GM20431 (cell line): ENCODE data around the gene ZNF48.

Source experiments
- in situ Hi-C: fragments of 300-500 bp; cut with MseI, MboI; formaldehyde crosslinking; loops from one replicate; pipeline ENCODE4 v1.15.0; 2020; ENCODE audit warnings: low sequenced_read_pairs; ENCODE audit not compliant: unreplicated experiment

ZNF48 gene

GRCh38 chr16:30395155-30395991 lies at the start of gene ZNF48:
Gene ZNF48, plus strand, starts transcription at chr16:30395420. Its CDS starts 375 bp downstream, at chr16:30395795.
- in situ Hi-C loops: no loop called here

GRCh38 chr16:30346286-30346685 lies 48.9 kb upstream of the ZNF48 start:
- in situ Hi-C loops: no loop called here

- in situ Hi-C loops: no loop called here
Observed at GRCh38 chr16:30348113-30348512, 47.1 kb upstream of the ZNF48 start.

GRCh38 chr16:30348929-30349328 lies 46.3 kb upstream of the ZNF48 start:
- in situ Hi-C loops: no loop called here

GRCh38 chr16:30349675-30350074 lies 45.5 kb upstream of the ZNF48 start:
- in situ Hi-C loops: loop anchor here (25.0 kb wide), 1 partner anchor 237 kb away; the partner anchor contains the start of genes GDPD3 and MAPK3

- in situ Hi-C loops: loop anchor here (25.0 kb wide), 1 partner anchor 238 kb away; the partner anchor contains the start of genes GDPD3 and MAPK3
Observed at GRCh38 chr16:30350134-30350871, 44.9 kb upstream of the ZNF48 start.

- in situ Hi-C loops: loop anchor here (25.0 kb wide), 1 partner anchor 239 kb away; the partner anchor contains the start of genes GDPD3 and MAPK3
Observed at GRCh38 chr16:30351001-30351441, 44.2 kb upstream of the ZNF48 start.

- in situ Hi-C loops: loop anchor here (25.0 kb wide), 1 partner anchor 240 kb away; the partner anchor contains the start of genes GDPD3 and MAPK3
Observed at GRCh38 chr16:30351586-30352419, 43.4 kb upstream of the ZNF48 start.

GRCh38 chr16:30352488-30353401 lies 42.5 kb upstream of the ZNF48 start:
- in situ Hi-C loops: loop anchor here (25.0 kb wide), 1 partner anchor 240 kb away; the partner anchor contains the start of genes GDPD3 and MAPK3

GRCh38 chr16:30353438-30354129 lies 41.6 kb upstream of the ZNF48 start:
- in situ Hi-C loops: loop anchor here (25.0 kb wide), 1 partner anchor 241 kb away; the partner anchor contains the start of genes GDPD3 and MAPK3

GRCh38 chr16:30354423-30355143 lies 40.6 kb upstream of the ZNF48 start:
- in situ Hi-C loops: loop anchor here (25.0 kb wide), 1 partner anchor 242 kb away; the partner anchor contains the start of genes GDPD3 and MAPK3

- in situ Hi-C loops: loop anchor here (25.0 kb wide), 1 partner anchor 243 kb away; the partner anchor contains the start of genes GDPD3 and MAPK3
Observed at GRCh38 chr16:30355144-30355953, 39.9 kb upstream of the ZNF48 start, which contains the start of gene CD2BP2. Gene CD2BP2, minus strand, starts transcription at chr16:30355308. Its CDS starts 627 bp downstream, at chr16:30354681.

- in situ Hi-C loops: loop anchor here (25.0 kb wide), 1 partner anchor 244 kb away; the partner anchor contains the start of genes GDPD3 and MAPK3
Observed at GRCh38 chr16:30355954-30356308, 39.3 kb upstream of the ZNF48 start.

- in situ Hi-C loops: loop anchor here (25.0 kb wide), 1 partner anchor 244 kb away; the partner anchor contains the start of genes GDPD3 and MAPK3
Observed at GRCh38 chr16:30356401-30357084, 38.7 kb upstream of the ZNF48 start.

- in situ Hi-C loops: loop anchor here (25.0 kb wide), 1 partner anchor 245 kb away; the partner anchor contains the start of genes GDPD3 and MAPK3
Observed at GRCh38 chr16:30357085-30357714, 38.0 kb upstream of the ZNF48 start.
